COLO668 (cell line): ENCODE measurements around the gene ALOX5AP.

Source experiments
- DNase-seq: peaks from one replicate; lab custom pipeline; 2025; ENCODE audit not compliant: unreplicated experiment; lab: John Stamatoyannopoulos, UW

ALOX5AP gene

GRCh38 chr13:30714629-30715371 lies 20.5 kb upstream of the ALOX5AP start:
- DNase-seq: no peak

GRCh38 chr13:30715372-30715756 lies 20.0 kb upstream of the ALOX5AP start:
- no peak for DNase-seq

GRCh38 chr13:30715837-30716236 lies 19.5 kb upstream of the ALOX5AP start:
- no peak for DNase-seq

- no peak for DNase-seq
These were observed 16.4 kb upstream of the ALOX5AP start for GRCh38 chr13:30718661-30719524.

- DNase-seq: no peak
These were observed 15.8 kb upstream of the ALOX5AP start for GRCh38 chr13:30719525-30719914.

GRCh38 chr13:30720172-30720869 lies 15.0 kb upstream of the ALOX5AP start:
- DNase-seq: no peak

- no peak for DNase-seq
These were observed 13.4 kb upstream of the ALOX5AP start for GRCh38 chr13:30721936-30722335.

GRCh38 chr13:30722361-30722760 lies 13.0 kb upstream of the ALOX5AP start:
- DNase-seq: no peak

- DNase-seq: no peak
These were observed 10.6 kb upstream of the ALOX5AP start for GRCh38 chr13:30724778-30725177.

GRCh38 chr13:30725326-30726085 lies 9.8 kb upstream of the ALOX5AP start:
- DNase-seq: no peak

GRCh38 chr13:30726192-30726591 lies 9.2 kb upstream of the ALOX5AP start:
- DNase-seq: no peak

- no peak for DNase-seq
These were observed 7.6 kb upstream of the ALOX5AP start for GRCh38 chr13:30727491-30728355.

- DNase-seq: no peak
These were observed 5.5 kb upstream of the ALOX5AP start for GRCh38 chr13:30729801-30730200.

- DNase-seq: peak; percentile 20
These were observed 4.8 kb upstream of the ALOX5AP start for GRCh38 chr13:30730526-30730925.

- no peak for DNase-seq
These were observed 3.8 kb upstream of the ALOX5AP start for GRCh38 chr13:30731361-30732045.

- no peak for DNase-seq
These were observed 3.3 kb upstream of the ALOX5AP start for GRCh38 chr13:30732046-30732390.

- DNase-seq: no peak
These were observed 904 bp upstream of the ALOX5AP start for GRCh38 chr13:30734439-30734838.

- DNase-seq: no peak
These were observed 481 bp downstream of the ALOX5AP start for GRCh38 chr13:30735872-30736175.

GRCh38 chr13:30736461-30737320 lies 1.3 kb downstream of the ALOX5AP start:
- no peak for DNase-seq
